HG02973 (cell line): Measurements from ENCODE around the gene PNPLA1.

Experiments used
- ATAC-seq: cut with Tn5 transposase; IDR thresholded peaks from one replicate; pipeline ENCODE4 v1.9.1; 2021; ENCODE audit warnings: moderate library complexity; ENCODE audit not compliant: unreplicated experiment

Gene PNPLA1

GRCh38 chr6:36313649-36313936 lies 43.7 kb downstream of the PNPLA1 start:
- ATAC-seq: no peak

- ATAC-seq: no peak
Observed at GRCh38 chr6:36314221-36315014, 44.6 kb downstream of the PNPLA1 start.

GRCh38 chr6:36315921-36316320 lies 46.1 kb downstream of the PNPLA1 start:
- ATAC-seq: no peak

DNA sequence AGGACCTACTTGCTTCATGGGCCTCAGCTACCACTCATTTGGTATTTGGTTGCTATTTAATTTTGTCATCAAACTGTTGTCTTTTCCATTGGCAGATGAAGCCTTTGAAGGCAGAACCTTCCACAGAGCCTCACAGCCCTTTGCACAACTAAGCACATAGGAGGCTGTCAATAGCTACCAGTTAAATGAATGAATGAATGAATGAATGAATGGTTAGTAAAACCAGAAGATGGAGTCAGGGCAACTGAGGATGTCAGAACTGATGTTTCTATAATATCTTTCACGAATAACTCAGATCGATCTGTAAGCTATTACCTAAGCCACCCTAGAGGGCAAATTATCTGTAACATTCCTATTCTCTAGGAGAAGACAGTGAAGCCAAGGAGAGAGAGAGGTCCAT lies 47.8 kb downstream of the PNPLA1 start:
- ATAC-seq: no peak

DNA sequence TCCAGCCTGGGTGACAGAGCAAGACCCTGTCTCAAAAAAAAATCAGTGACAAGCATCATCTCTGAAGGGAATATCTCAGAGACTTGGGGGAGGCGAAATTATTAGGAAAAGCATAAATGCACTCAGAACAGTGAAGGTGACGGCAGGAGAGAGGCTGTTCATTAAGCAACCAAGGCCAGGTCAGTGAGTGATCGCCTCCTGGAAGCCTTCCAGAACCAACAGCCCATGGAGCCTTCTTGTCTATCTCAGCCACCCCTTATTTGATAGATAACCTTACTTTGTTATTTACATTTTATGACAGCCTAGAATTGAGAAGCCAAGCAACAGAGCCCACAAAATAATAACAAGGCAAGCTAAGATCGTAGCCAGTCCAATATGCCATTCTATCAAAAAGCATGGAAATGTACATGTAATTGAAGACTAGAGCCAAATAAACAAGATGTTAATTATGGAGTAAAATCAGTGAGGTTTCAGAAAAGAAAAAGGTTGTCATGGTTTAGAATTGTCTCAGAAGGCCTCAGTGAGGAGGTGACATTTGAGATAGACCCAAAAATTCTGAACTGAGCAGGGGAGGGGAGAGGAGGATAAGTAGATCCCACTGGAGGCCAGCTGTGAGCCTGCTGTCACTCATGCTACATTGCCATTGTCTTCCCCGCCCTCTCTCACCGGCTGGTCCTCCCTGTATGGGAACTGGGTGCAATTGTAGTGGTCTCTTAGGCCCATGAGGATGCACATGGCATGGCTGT lies 49.0 kb downstream of the PNPLA1 start:
- no peak for ATAC-seq

GRCh38 chr6:36319436-36319762 lies 49.5 kb downstream of the PNPLA1 start:
- no peak for ATAC-seq

- no peak for ATAC-seq
Observed at GRCh38 chr6:36319821-36320220, 50.0 kb downstream of the PNPLA1 start.

- ATAC-seq: no peak
Observed at GRCh38 chr6:36320475-36320874, 50.6 kb downstream of the PNPLA1 start.

DNA sequence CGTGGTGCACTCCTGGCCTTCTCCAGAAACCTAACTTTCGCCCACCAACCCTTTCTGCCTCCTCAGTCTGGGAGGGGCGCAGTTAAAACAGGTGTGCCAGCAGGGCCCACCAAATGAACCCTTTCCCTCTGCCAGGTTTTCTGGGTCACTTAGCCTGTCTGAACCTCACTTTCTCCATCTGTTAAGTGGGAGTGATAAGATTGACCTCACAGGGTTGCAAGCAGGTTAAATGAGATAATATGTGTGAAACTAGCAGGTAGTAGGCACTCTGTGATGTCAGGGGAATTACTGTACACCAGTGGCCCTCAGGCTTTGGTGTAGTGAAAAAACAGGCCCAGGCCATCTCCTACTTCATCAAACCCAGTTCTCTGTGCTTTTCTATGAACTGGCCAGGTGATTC lies 52.7 kb downstream of the PNPLA1 start:
- no peak for ATAC-seq

DNA sequence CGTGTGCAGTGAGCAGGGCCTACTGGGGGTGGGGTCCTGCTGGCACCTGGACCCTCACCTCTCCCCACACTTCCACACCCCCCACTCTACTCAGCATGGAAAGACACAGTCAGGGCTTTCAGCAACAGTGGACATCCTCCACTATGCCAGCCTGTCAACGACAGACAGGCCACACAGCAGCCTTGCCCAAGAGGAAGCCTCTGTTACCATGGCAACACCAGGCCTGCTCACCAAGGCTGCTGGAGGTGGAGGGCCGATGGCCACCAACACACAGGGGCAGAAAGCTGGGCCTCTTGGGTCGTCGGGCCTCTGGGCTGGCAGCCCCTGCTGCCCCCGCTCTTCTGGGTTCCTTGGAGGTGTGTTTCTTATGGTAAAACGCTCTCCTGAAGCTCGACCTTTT lies 53.2 kb downstream of the PNPLA1 start:
- no peak for ATAC-seq

GRCh38 chr6:36324191-36324590 lies 54.3 kb downstream of the PNPLA1 start:
- no peak for ATAC-seq

DNA sequence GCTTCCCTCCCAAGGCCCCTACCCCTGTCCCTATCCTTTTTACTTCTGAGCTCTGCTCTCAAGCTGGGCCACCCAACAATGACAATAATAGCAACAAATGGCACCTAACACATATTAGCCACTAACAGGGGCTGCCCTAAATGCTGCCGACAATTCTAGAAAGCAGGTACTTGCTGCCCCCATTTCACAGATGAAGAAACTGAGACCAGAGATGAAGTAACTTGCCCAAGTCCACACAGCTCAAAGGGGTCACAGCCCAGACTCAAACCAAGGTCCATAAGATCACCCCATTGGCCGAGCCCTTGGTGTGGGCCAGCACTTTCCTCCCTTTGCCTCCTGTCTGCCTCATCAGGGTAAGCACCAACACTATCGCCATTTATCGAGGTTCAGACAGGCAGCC lies 54.9 kb downstream of the PNPLA1 start:
- ATAC-seq: no peak

DNA sequence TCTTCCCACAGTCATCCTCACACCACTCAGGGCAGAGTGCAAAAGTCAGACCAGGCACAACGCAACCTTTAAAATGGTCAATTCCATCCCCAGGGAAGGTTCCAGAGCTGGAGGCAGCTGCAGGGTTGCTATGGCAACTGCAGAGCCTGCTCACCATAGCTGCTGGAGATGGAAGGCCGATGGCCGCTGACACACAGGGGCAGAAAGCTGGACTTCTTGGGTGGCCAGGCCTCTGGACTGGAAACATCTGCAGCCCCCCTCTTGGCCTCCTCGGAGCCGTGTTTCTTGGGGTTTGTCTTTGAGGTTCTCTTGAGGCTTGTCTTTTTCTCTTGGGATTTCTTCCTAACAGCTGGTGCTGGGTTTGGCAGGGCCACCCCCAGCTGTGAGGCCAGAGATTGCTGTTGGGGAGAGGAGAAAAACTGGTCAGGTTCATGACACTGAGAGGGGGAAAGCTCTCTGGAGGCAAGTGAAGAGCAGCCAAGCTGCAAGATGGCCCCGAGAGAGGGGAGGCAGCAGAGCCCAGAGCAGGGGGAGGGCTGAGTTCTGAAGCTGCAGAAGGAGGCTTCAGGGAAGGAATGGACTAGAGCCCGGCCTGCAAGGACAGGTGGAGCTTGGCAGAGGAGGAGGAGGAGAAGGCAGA lies 56.6 kb downstream of the PNPLA1 start:
- no peak for ATAC-seq

- ATAC-seq: no peak
Observed at GRCh38 chr6:36327226-36327918, 57.5 kb downstream of the PNPLA1 start.

GRCh38 chr6:36327919-36328236 lies 58.0 kb downstream of the PNPLA1 start:
- no peak for ATAC-seq

DNA sequence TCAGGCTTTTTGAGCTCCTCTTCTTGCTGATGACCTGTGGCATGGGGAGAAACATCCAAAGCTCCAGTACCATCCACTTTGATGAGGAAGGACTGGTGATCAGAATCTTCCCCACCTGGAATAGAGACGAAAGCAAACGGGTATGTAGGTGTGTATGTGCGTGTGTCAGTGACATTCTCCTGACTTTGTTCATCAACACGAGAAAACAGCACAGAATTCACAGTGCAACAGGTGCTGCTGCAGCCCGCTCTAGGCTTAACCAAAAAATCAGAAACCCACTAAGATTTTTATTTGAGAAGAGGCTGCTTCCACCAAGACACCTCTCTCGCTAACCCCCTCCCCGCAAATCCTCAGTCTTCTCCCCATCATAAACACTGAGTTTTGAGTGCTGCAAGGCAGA lies 58.7 kb downstream of the PNPLA1 start:
- ATAC-seq: no peak

DNA sequence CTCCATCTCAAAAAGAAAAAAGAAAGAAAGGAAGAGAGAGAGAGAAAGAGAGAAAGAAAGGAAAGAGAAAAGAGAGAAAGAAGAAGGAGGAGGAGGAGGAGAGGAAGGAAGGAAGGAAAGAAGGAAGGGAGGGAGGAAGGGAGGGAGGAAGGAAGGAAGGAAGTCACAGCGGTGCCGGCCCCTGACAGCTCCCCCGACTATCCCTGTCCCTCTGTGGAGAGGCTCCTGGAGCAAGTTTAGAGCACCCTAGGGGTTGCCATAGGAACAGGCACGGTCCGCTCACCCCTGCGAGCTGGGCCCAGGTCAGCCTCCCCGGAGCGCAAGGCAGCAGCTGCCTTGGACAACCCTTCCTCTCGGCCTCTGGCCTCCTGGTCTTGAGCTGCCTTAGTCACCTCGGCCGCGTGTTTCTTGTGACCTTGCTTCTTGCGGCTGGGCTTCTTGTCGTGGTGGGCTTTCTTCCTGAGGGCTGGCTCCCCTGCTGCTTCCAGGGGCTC lies 60.0 kb downstream of the PNPLA1 start:
- ATAC-seq: no peak

DNA sequence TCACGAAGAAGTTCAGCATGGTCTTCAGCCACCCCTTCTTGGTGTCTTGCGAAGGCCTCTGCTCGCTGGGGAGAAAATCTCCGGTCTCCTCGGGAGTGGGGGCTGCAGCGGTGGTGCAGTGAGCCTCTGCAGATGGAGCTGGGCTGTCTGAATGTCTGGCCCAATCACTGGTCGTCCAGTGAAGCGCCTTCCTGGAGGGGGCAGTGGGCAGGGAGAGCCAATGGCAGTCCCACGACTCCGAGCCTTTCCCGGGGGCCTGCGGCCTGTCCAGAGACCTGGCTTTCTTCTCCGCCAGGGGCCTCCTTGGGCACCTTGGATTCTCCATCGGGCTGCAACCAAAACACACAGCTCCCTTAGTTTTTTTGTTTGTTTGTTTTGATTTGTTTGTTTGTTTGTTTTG lies 60.5 kb downstream of the PNPLA1 start:
- no peak for ATAC-seq

DNA sequence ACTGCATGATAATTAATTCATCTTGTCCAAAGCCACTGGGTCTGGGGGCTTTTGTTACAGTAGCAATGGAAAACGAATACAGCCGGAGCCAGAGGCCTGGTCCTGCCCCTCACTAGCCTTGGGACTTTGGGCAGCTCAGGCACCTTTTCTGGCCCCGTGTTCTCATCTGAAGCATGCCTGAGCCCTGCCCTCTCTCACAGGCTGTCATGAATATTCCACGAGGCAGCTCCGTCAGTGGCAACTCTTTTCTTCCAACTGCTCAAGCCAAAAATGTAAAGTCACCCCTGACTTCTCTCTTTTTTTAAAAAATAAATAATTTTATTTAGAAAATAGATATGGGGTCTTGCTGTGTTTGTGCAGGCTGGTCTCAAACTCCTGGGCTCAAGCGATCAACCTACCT lies 61.5 kb downstream of the PNPLA1 start:
- ATAC-seq: no peak

GRCh38 chr6:36333171-36333895 lies 63.5 kb downstream of the PNPLA1 start:
- ATAC-seq: no peak
